ENCODE measurements around the gene GABRR2.
"Not testable (repeated sequence)": the region's sequence is repeated elsewhere in the genome, so short reads cannot be mapped to it uniquely, and the experiment has no call there.

The GABRR2 gene

DNA sequence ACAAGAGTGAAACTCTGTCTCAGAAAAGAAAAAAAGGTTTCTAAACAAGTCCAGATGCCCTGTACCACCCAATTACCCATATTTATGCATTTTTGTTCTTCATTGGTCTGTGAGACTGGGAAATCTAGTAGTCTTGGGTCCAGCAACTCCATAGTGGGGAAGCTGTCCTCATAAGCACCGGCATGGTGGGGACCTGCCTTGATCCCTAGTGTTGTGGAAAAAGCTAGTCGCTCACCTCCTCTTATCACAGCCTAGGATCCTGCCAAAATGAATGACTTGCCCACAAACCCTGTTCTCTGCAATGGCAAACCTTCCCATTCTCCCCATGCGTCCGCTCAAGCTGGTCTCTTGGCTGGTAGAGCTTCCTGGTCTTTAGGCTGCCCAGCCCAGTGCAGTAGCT is 59.7 kb downstream of the GABRR2 start:
- DNase-seq = no peak

DNA sequence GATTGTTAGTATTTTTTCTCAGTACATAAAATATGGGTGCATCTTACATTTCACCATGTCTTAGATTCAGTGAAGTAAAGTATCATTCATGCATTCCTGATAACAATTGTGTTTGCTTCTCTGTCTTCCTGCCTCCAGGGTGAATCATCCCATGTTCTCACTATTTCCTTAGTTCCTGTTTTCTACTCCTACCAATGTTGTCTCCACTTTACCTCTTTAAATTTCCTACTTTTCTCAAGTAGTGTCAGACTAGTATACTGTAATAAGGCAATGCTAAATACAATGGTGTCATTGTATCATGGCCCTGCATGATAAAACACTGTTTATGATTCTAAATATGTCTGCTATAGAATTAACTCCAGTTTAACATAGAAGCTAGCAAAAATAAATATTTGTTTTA is 60.5 kb downstream of the GABRR2 start:
- DNase-seq = no peak

GRCh38 chr6:89252907-89253306 is 62.2 kb downstream of the GABRR2 start:
- DNase-seq = no peak

- DNase-seq = no peak
These were observed 63.1 kb downstream of the GABRR2 start for GRCh38 chr6:89251976-89252375.

- DNase-seq = no peak
These were observed 63.9 kb downstream of the GABRR2 start for GRCh38 chr6:89251170-89251569.

DNA sequence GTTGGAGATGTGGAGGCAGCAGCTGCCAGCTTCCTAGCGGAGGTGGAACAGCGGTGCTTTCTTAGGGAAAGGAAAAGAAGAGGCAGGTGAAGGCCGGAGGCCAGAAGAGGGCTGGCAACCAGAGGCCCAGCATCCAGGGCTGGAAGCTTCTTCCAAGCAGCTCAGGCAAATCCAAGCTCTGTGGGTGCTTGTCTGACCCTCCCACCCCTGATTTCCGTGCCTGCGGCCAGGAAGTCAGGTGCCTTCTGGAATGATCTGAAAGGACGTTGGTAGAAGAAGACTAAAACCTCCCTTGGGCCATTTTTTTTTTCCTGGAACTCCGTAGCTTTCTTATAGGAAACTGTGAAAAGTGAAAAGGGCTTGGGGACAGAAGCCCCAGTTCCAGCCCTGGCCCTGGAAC is 64.9 kb downstream of the GABRR2 start:
- DNase-seq = no peak

DNA sequence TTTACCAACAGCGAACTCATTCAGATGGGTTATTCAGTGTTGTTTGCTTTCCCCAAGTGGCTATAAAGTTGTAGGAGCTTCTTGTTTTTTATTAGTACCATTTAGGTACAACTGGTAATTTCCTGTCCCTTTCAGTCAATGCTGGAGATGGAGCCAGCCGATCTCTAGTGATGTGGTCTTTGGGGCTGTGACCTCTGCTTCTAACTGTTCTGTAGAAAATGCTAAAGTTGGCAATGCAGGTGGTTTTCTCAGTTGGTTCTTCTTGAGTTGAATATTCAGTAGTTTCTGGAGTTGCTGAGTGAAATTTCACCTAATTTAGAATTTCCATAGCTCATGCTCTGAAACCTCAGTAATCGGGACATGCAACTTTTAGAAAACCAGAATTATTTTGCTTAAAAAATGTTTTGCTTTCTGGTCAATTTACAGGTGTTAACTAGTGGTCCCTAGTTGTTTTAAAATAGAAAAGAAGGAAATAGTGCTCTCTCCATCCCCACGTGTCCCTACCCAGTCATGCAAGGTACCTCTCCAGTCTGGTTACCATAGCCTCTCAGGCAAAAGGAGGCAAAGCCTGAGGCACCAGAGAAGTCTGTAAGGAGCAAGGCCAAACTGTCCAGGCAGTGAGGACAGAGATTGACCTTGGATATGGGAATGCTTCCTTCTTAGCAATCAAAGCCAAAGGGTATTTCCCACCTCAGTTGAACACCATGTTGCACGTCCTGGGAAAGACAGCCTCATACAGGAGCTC is 70.7 kb downstream of the GABRR2 start:
- no peak for DNase-seq

DNA sequence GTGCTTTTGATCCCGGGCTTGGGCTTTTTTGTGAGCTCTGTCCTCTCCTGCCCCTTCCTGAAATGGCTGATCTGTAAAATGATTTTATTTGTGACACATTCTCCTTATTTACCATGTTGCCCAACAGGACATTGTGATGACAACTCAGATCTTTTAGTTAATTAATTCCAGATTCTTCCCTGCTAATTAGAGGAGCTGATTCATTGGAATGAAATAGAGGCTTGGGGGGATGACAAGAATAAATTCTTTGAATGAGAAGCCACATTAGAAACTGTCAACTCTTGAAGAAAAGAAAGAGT is 71.8 kb downstream of the GABRR2 start:
- no peak for DNase-seq

DNA sequence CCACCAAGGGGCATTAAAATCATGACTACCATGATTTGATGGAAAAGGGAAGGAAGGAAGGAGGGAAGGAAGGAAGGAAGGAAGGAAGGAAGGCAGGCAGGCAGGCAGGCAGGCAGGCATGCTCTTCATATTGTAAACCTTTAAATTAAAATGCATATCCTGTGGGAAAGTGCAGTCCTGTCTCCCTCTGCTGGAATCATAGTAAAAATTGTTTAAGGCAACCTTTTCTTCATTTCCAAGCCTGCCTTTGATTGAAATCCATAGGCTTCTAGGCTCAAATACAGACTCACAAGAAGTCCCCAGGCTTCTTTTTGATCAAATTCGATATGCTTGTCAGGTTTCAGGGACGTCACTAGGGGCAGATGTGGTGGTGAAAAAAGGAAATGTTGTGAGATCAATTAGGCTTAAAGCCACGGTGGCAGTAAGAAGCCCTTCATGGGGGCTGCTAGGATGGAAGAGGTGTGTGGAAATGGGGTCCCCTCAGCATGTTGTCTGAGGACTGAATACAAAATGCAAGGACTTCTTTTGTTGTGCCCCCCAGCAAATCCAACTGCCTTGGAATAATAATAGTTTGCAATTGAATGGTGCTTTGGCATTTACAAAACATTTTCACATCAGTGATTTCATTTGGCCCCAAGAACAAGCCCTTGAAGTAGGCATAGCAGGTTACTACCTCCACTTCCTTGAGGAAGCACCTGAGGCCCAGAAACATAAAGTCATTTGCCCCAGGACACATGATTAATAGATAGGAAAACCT is 72.3 kb downstream of the GABRR2 start:
- no peak for DNase-seq

- no peak for DNase-seq
These were observed 75.8 kb downstream of the GABRR2 start for GRCh38 chr6:89239338-89239737.

DNA sequence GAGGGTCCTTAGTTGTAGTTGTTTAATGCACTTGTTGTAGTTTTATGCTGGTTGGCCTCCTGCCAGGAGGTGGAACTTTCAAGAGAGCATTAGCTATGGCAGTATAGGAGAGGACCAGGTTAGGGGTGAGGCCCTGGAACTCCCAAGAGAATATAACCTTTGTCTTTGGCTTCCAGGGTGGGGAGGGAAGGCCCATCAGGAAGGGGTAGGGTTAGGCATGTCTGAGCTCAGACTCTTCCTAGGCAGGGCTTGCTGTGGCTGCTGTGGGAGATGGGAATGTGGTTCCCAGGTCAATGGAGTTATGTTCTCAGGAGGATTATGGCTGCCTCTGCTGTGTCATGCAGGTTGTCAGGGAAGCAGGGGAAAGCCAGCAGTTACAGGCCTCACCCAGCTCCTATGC is 77.9 kb downstream of the GABRR2 start:
- no peak for DNase-seq

DNA sequence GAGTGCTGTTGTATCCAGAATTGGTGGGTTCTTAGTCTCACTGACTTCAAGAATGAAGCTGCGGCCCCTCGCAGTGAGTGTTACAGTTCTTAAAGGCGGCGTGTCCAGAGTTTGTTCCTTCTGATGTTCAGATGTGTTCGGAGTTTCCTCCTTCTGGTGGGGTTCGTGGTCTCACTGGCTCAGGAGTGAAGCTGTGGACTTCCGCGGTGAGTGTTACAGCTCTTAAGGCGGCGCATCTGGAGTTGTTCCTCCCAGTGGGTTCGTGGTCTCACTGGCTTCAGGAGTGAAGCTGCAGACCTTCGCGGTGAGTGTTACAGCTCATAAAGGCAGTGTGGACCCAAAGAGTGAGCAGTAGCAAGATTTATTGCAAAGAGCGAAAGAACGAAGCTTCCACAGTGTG is 81.5 kb downstream of the GABRR2 start:
- DNase-seq = not testable (repeated sequence)

- DNase-seq = no peak
These were observed 92.4 kb downstream of the GABRR2 start for GRCh38 chr6:89222712-89223039.

GRCh38 chr6:89221971-89222711 is 93.0 kb downstream of the GABRR2 start:
- no peak for DNase-seq

DNA sequence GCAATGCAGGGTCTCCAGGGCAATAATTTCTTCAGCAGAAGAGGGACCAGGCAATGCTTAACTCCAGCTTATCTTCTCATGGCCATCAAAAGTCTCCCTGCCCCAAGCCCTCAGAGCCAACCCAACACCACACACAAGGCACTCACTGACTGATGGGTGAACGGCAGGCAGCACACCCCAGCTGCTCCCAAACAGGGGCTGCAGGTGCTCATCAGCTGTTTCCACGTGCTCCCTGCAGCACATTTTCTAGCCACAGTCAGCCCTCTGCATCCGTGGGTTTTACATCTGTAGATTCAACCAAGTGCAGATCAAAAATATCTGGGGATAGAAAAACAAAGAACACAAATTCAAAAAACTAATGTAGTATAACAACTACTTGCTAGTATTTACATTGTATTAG is 94.0 kb downstream of the GABRR2 start:
- DNase-seq = no peak

- DNase-seq = no peak
These were observed 97.7 kb downstream of the GABRR2 start, which contains the start of gene GABRR1 for GRCh38 chr6:89217299-89217910. TSS of gene GABRR1 (minus strand) at chr6:89217358. CDS start at chr6:89217322, 36 bp downstream.

GRCh38 chr6:89216411-89216810 is 98.7 kb downstream of the GABRR2 start:
- DNase-seq = no peak

DNA sequence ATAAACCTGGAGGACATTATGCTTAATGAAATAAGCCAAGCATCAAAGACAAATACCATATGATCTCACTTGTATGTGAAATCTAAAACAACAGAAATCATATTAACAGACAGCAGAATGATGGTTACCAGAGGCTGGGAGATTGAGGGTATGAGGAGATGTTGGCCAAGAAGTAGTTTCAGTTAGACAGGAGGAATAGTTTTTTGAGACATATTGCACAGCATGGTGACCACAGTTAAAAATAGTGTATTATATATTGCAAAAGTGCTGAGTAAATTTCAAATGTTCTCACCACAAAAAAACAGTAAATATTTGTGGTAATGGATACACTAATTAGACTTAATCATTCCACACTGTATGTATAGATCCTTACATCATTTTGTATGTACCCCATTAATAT is 99.7 kb downstream of the GABRR2 start:
- DNase-seq = no peak

DNA sequence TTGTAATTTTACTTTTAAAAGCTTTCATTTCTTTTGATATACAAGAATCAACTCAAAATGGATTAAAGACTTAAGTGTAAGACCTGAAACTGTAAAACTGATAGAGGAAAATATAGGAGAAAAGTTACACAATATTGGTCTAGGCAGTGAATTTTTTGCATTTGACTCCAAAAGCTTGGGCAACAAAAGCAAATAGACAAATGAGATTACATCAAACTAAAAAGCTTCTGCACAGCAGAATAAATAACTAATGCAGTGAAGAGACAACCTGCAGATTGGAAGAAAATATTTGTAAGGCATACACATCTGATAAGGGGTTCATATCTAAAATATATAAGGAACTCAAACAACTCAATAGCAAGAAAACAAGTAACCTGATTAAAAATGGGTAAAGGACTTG is 100.9 kb downstream of the GABRR2 start:
- no peak for DNase-seq

DNA sequence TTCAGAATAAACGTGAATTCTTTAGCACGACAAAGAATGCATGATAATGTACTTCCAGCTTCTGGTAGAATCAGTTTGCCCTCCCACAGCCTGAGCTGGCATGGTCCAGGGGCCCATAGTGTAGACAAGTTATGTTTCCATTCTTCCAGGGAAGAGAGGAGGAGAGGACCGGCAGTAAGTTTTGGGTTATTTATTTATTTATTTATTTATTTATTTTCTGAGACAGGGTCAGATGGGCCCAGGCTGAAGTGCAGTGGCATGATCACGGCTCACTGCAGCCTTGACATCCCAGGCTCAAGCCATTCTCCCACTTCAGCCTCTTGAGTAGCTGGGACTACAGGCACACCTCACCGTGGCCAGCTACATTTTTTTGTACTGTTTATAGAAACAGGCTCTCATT is 102.6 kb downstream of the GABRR2 start:
- DNase-seq = no peak

DNA sequence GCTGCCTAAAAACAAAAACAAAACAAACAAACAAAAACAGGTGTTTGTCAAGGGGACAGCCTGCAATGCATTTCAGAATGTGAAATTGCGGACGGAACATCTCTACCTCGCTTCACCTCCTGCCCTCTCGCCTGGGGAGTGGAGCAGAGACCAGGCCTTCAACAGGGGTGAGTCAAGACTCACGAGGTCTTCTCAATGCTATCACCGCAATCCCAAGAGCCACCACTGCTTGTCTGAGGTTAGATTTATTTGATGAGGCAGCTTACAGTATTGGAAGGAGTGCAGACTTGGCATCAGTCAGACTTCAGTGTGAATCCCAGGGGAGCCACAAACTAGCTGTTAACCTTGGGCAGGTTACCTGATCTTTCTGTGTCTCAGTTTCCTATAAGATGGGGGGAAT is 105.6 kb downstream of the GABRR2 start:
- no peak for DNase-seq

GRCh38 chr6:89208551-89208950 is 106.5 kb downstream of the GABRR2 start:
- DNase-seq = no peak
